Hematopoietic multipotent progenitor cell treated with erythropoietin and hydrocortisone succinate and interleukin-3 and kit ligand, for 6 days (in vitro differentiated cells): ENCODE results near the gene CCDC85C.
A peak's percentile ranks its signal among the peaks of the same experiment; 100 is the strongest.

Source experiments
- DNase-seq: peaks from one replicate; pipeline ENCODE4 v3.0.0-alpha.2; 2015

The CCDC85C gene

GRCh38 chr14:99519931-99520421 lies 84.0 kb downstream of the CCDC85C start:
- no peak for DNase-seq

DNA sequence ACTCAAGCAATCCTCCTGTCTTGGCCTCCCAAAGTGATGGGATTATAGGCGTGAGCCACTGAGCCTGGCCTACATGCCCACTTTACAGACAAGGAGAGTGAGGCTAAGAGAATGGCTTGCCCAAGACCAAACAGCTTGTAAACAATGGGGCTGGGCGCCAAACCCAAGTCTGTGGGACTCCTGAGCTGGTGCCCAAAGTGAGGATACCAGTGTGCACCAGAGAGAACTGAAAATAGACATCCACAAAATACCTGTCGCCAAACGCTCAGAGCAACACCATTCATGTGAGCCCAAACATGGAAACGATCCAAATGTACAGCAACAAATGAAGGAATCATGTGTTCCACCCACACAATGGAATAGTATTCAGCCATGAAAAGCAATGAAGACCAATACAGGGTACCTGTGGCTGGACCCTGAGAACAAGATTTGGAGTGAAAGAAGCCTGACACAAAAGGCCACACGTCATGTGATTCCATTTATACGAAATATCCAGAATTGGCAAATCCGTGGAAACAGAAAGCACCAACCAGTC lies 84.6 kb downstream of the CCDC85C start:
- no peak for DNase-seq

DNA sequence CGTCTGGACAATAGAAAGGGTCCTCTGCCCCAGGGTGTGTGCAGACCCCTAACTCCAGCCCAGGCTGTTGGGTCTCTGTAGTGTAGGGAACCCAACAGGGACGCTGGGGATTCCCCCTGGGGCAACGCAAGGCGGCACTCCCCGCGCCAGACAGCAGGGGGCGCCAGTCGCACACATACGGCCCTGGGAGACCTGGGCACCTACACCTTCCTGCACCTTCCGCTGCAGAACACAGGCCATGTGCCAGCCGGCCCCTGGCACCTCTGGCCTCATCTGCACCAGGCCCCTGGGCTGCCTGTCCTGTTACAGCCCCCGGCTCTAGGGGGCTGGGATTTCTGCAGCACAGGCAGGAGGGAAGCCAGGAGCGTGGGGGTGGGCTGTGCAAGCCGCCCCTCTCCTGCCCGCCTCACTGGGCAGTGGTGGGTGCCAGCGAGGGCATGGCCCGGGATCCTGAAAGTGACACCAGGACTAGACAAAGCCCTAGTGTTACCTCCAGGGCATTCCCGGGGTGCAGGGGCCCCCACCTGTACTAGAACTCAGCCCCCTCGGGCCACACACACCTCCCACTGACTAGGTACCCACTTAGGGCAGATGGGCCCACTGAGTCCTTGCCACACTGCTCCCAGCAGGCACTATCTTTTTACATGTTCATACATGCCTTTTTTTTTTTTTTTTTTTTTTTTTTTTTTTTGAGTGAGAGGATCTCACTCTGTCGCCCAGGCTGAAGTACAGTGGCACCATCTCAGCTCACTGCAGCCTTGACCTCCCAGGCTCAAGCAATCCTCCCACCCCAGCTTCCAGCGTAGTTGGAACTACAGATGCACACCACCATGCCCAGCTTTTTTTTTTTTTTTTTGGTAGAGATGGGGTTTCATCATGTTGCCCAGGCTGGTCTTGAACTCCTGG lies 85.3 kb downstream of the CCDC85C start:
- DNase-seq: peak; percentile 72

DNA sequence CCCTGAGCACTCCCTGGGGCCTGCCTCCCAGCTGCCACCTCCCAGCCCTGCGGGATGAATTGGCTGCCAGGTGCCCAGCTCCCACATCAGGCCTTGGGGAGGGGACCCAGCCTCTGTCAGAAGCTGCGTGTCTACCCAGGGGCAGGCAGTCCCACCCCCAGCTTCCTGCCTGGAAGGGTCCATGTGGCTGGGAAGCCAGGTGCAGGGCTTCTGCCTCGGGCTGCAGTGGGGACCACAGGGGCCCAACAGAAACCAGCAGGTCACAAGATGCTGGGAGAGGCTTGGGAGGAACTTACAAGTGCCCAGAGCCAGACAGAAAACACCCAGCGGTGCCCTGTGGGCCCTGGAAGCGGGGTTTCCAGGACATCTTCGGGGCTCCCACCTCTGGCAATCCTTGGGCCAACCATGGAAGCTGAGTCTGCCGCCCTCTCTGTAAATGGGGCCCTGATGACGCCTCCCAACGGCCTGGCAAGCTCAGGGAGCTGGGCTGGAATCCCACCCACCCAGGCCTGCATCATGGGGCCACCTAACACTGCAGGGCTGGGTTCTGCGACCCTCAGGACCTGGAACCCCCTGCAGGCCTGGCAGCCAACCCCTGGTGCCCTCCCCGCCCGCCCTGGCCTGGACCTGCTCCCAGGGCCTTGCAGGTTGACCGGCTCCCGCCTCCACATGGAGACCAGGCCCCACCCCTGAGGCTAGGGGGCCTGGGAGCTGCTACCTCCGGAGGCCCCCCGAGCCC lies 86.2 kb downstream of the CCDC85C start:
- no peak for DNase-seq

GRCh38 chr14:99516871-99517642 lies 87.0 kb downstream of the CCDC85C start:
- no peak for DNase-seq

DNA sequence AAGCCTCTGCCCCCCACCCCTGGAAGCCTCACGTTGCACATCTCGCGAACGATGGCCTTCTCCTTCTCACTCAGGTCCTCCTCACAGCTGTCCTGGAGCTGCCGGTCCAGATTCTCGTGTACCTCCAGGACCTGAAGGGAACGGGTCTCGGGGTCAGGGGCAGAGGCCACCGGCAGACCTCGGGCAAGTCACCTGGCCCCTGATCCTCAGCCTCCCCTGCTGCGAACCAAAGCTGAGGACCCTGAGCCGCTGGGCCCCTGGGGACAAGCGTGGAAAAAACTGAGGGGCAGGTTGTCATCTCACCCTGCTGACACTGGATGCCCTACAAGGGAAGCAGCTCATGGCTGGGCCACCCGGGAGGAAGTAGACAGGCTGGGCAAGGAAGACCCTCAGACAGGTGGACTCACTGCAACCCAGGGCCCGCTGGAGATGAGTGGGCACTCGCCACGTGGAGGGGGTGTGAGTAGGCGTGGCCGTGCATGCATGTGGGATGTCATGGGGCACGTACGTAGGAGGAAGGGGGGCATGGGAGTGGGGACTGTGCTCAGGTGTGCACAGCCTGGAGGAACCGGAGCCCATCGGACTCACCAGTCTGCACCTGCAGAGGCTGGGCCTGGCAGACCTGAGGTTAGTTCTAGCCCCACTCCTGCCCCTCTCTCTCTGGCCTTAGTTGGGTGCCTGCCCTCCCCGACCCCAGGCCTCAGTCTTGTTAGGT lies 87.7 kb downstream of the CCDC85C start:
- DNase-seq: no peak

- DNase-seq: no peak
Observed at GRCh38 chr14:99515301-99516155, 88.5 kb downstream of the CCDC85C start.

DNA sequence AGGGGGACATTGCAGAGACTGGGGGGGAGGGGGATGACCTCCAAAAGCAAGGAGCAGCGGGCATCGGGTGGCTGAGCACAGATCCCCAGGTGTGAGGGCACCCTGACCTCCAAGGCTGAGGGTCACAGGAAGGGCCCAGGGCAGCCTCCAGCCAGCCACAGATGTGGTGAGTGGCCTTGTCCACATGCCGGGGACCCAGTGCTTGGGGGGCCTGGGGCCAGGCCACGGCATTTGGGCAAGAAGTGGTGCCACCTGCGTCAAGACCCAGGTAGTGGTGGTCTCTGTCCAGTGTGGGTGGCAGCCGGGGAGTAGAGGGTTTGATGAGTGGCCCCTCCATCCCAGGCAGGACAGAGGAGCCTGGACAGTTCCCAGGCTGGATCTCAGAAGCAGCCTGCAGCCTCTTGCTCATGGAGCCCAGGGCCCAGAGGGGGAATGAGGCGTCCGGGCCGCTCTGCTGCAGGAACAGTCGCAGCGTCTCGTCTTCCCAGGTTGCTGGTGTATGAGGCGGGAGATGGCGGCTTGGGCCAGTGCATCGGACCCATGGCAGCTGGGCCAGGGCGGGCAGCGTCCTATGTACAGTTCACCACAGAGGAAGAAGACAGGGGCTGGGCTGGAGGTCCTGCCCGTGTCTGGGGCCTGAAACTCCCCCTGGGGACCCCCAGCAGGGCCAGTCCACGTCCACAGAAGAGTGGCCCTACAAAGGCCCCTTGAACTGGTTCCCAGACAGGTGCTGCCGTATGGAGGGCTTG lies 89.3 kb downstream of the CCDC85C start:
- DNase-seq: no peak

GRCh38 chr14:99513946-99514551 lies 90.0 kb downstream of the CCDC85C start:
- DNase-seq: no peak

- DNase-seq: no peak
Observed at GRCh38 chr14:99513183-99513694, 90.8 kb downstream of the CCDC85C start.

GRCh38 chr14:99512571-99513182 lies 91.3 kb downstream of the CCDC85C start:
- no peak for DNase-seq

DNA sequence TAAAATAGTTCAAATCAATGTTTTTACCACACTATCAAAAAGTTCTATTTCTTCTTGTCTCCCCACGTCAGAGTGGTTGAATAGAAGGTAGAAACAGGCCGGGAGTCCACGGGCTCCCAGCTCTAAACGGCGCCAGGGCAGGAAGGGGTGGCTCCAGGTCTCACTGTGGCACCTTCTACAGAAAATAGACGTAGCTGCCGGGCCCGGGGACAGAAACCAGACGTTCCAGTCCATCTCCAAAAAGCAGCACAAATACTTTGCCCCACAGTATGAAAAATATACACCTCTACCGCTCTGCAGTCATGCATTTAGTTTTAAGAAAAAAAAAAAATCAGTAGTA lies 91.9 kb downstream of the CCDC85C start:
- no peak for DNase-seq

GRCh38 chr14:99511421-99512109 lies 92.4 kb downstream of the CCDC85C start:
- DNase-seq: no peak

GRCh38 chr14:99510556-99511139 lies 93.4 kb downstream of the CCDC85C start:
- DNase-seq: no peak

- no peak for DNase-seq
Observed at GRCh38 chr14:99509871-99510555, 94.0 kb downstream of the CCDC85C start.

DNA sequence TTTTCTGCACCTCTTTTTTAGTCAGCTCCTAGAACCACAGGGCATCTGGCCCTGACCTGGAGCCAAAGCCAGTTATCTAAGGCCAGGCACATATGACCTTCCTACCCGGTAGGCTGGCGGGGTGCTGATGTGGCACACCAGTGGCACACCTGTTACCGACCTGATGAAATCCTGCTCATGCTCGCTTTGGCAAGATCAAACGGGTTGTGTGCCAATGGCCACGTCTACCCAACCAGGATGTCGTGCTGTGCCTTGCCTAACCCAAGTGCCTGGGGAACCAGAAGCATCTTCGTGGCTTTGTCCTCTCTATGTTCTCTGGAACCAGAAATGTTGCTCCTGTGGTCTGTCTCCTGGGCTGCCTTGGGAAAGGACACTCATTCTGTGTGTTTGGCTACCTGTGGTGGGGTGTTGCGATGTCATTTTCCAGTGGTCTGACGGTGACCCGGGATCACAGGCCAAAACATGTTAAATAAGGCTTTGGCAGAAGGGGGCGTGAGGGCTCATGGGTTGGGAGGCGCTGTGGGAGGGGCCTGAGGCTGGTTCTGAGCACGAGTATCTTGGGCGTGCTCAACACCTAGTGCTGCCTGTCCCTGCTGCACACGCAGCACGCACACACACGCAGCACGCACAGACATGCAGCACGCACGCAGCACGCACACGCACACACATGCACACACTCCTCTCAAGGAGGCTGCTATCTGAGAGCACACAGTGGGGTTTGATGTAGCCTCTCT lies 94.9 kb downstream of the CCDC85C start:
- DNase-seq: no peak
